Spleen (tissue), 7 donors: ENCODE results near the gene EML5.

Experiments
- POLR2A ChIP-seq, 3 donors: fragments of 450-650 bp; IDR thresholded peaks; one replicate each; pipeline ENCODE4 v1.5.1; 2017; ENCODE audit warnings: antibody characterized with exemption in 3 of 3, mild to moderate bottlenecking in 1 of 3
- TF ChIP-seq, protein P1 (sequence below), 11 experiments: fragments of 200-600 bp in 7 of 11; fragments of 450-650 bp in 4 of 11; sonication (generic) in 4 of 11; IDR thresholded peaks in 8 of 11; conservative IDR thresholded peaks in 3 of 11; 1 replicate in 7 of 11; 2 replicates in 4 of 11; pipeline versions ENCODE4 v1.4.0 to v1.8.0; 2016 to 2021; ENCODE audit warnings: antibody characterized with exemption in 11 of 11, inconsistent platforms in 4 of 11, mild to moderate bottlenecking in 1 of 11
- donor health status: DM: no; HTN: no; CAD: no; lungs with moderate emphysema.
- donor health status: DM: no; HTN: no; CAD: no.
- donor health status: DM: no; HTN: no; CAD: no.

DNA sequence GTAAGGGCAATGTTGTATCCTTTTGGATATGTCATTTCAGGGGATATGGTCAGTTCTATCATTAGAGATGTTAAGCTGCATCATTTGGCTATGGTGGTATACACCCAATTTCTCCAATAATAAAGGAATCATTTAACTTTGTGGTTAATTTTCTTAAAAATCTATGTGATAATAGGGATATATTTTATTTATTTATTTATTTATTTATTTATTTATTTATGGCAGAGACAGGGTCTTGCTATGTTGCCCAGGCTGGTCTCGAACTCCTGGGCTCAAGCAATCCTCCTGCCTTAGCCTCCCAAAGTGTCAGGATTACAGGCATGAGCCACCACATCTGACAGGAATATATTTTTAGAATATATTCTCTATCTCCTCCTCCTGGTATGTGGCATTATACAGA lies 85.7 kb downstream of the EML5 start:
- TF ChIP-seq, protein P1, sequence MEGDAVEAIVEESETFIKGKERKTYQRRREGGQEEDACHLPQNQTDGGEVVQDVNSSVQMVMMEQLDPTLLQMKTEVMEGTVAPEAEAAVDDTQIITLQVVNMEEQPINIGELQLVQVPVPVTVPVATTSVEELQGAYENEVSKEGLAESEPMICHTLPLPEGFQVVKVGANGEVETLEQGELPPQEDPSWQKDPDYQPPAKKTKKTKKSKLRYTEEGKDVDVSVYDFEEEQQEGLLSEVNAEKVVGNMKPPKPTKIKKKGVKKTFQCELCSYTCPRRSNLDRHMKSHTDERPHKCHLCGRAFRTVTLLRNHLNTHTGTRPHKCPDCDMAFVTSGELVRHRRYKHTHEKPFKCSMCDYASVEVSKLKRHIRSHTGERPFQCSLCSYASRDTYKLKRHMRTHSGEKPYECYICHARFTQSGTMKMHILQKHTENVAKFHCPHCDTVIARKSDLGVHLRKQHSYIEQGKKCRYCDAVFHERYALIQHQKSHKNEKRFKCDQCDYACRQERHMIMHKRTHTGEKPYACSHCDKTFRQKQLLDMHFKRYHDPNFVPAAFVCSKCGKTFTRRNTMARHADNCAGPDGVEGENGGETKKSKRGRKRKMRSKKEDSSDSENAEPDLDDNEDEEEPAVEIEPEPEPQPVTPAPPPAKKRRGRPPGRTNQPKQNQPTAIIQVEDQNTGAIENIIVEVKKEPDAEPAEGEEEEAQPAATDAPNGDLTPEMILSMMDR (IDR thresholded peaks at IDR 0.05 in 8 of 11, conservative IDR thresholded peaks at IDR 0.05 in 3 of 11), result no peak
- no peak for TF ChIP-seq POLR2A (IDR thresholded peaks at IDR 0.05)
